GM21723 (cell line): ENCODE data around the gene CYP2C18.
A peak's percentile ranks its signal among the peaks of the same experiment; 100 is the strongest.
"Not testable (repeated sequence)": the region's sequence is repeated elsewhere in the genome, so short reads cannot be mapped to it uniquely, and the experiment has no call there.

Source experiments
- ATAC-seq: cut with Tn5 transposase; IDR thresholded peaks from one replicate; pipeline ENCODE4 v1.9.1; 2021; ENCODE audit warnings: mild to moderate bottlenecking, moderate library complexity; ENCODE audit not compliant: unreplicated experiment

Gene CYP2C18

DNA sequence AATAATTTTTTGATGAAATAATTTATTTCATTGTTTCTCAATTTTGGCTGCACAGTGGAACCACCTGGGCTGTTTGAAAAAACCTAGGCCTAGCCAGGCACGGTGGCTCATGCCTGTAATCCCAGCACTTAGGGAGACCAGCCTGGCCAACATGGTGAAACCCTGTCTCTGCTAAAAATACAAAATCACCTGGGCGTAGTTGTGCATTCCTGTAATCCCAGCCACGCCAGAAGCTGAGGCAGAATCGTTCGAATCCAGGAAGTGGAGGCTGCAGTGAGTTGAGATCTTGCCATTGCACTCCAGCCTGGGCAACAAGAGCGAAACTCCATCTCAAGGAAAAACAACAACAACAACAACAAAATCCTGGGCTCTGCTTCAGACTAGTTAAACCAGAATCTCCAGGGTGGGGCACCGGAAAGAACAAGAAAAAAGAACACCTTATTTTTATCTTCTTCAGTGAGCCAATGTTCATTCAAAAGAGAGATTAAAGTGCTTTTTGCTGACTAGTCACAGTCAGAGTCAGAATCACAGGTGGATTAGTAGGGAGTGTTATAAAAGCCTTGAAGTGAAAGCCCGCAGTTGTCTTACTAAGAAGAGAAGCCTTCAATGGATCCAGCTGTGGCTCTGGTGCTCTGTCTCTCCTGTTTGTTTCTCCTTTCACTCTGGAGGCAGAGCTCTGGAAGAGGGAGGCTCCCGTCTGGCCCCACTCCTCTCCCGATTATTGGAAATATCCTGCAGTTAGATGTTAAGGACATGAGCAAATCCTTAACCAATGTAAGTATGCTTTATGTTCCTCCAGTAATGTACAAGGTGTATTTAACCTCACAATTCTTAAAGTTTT lies at the start of gene CYP2C18:
Gene CYP2C18 (plus strand): TSS at position 516 of the 841 bp plus-strand sequence. CDS start 91 bp downstream, at position 607.
- ATAC-seq, result no peak

DNA sequence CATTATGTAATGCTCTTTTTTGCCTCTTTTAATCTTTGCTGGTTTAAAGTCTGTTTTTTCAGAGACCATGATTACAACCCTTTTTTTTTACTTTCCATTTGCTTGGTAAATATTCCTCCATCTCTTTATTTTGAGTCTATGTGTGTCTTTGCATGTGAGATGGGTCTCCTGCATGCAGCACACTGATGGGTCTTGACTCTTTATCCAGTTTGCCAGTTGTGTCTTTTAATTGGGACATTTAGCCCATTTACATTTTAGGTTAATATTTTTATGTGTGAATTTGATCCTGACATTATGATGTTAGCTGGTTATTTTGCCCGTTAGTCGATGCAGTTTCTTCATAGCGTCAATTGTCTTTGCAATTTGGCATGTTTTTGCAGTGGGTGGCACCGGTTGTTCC lies 45.4 kb upstream of the CYP2C18 start:
- ATAC-seq, result not testable (repeated sequence)

GRCh38 chr10:94639902-94640301 lies 43.6 kb upstream of the CYP2C18 start:
- ATAC-seq, result no peak

- no peak for ATAC-seq
Measured at GRCh38 chr10:94640562-94640961, 43.0 kb upstream of the CYP2C18 start.

GRCh38 chr10:94641480-94641879 lies 42.0 kb upstream of the CYP2C18 start:
- no peak for ATAC-seq

- ATAC-seq, result no peak
Measured at GRCh38 chr10:94644352-94644751, 39.2 kb upstream of the CYP2C18 start.

- peak; percentile 74 for ATAC-seq
Measured at GRCh38 chr10:94645285-94645684, 38.2 kb upstream of the CYP2C18 start.

DNA sequence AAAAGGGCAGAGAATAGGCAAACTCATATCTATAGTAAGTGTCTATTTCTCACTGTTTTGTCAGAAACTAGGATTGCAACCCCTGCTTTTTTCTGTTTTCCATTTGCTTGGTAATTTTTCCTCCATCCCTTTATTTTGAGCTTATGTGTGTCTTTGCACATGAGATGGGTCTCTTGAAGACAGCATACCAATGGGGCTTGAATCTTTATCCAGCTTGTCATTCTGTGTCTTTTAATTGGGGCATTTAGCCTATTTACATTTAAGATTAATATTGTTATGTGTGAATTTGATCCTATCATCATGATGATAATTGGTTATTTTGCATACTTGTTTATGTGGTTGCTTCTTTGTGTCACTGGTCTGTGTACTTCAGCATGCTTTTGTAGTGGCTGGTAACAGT lies 28.3 kb upstream of the CYP2C18 start:
- not testable (repeated sequence) for ATAC-seq

DNA sequence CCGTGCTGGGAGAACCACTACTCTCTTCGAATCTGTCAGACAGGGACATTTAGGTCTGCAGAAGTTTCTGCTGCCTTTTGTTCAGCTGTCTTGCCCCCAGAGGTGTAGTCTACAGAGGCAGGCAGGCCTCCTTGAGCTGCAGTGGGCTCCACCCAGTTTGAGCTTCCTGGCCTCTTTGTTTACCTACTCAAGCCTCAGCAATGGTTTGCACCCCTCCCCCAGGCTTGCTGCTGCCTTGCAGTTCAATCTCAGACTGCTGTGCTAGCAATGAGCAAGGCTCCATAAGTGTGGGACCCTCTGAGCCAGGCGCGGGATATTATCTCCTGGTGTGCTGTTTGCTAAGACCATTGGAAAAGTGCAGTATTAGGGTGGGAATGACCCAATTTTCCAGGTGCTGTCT lies 20.5 kb upstream of the CYP2C18 start:
- ATAC-seq, result not testable (repeated sequence)

DNA sequence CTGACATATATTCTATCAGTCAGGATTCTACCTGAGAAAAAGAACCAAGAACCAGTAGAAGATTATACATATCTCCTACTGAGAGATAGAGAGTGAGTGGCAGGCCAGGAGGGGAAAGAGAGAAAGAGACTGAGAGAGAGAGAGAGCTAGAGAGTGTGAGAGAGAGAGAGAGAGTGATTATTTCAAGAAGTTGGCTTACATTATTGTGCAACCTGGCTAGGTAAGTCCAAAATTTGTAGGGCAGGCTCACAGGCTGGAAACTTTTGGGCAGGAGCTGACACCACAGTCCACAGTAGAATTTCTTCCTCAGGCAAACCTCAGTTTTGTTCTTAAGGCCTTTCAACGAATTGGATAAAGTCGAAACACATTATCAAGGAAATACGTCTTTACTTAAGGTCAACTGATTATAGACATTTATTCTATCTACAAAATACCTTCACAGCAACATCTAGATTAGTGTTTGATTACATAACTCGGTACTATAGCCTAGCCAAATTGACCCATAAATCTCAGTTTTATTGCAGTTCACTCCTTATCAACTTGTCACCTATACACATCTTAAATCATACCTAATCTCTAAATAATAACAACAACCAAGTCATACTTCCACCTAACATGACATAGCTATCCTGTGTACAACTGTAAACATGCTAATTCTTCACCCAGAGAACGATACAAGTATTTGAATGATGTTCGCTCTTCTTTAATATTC lies 17.0 kb upstream of the CYP2C18 start:
- ATAC-seq, result no peak

DNA sequence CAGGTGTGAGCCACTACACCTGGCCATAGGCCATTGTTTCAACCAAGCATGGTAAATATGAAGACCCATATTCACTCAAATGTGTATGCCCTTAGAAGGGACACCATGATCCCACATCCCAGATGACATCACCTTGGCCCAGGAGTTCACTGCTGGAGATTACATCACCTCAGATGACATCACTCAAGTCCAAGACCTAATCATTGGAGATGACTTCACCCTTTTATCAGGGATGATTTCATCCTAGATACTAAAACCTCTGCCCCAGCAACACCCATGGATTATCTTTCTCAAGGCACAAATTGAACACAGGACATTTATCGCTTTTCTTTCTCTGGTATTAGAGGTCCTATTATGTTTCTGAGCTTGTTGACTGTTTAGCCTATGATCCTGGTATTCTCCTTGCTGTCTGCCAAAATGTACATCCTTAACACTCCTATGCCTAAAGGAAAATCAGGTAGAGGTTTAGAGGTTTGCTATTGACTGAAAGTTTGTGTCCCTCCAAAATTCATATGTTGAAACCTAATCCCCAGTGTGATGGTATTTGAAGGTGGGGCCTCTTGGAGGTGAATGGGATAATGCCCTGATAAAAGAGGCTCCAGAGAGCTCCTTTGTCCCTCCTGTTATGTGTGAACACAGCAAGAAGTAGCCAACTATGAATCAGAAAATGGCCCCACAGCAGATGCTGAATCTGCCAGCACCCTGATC lies 9.8 kb upstream of the CYP2C18 start:
- ATAC-seq, result no peak

DNA sequence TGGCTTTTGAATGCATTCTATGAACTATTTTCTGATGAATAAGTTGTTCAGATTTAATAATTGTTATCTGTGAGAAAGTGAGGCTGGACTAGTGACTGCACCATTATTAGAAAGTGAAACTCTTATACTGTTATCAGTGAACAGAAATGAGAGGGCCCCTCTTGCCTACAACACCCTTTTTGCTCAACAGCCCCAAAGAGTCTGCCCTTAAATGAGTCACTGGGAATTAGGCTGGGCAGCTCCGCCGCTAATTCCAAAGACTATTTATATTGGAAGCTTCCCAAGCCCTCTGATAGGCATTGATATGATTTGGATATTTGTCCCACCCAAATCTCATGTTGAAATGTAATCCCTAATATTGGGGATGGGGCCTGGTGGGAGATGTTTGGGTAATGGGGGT lies 7.0 kb upstream of the CYP2C18 start:
- ATAC-seq, result no peak

DNA sequence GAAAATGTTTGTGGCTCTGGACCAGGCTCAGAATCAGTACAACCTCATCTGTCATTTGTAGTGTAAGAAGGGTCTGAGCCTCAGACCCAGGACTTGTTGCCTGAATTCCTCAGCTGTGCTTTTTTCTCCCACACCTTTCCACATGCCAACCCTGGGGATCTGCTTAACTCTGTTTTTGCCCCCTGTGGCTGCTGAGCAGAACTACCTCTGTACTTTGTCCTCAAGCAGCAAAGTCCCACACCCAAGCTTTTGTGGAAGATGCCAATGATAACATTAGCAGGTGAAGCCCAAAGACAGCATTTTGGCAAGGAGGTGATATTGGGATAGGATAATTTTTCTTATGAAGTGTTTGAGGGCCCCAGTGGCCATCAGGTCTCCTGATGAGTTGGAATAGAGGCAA lies 5.8 kb upstream of the CYP2C18 start:
- ATAC-seq, result no peak

GRCh38 chr10:94678475-94678874 lies 5.1 kb upstream of the CYP2C18 start:
- no peak for ATAC-seq

- ATAC-seq, result no peak
Measured at GRCh38 chr10:94680544-94680943, 3.0 kb upstream of the CYP2C18 start.

GRCh38 chr10:94682636-94683035 lies 893 bp upstream of the CYP2C18 start:
- ATAC-seq, result not testable (repeated sequence)

DNA sequence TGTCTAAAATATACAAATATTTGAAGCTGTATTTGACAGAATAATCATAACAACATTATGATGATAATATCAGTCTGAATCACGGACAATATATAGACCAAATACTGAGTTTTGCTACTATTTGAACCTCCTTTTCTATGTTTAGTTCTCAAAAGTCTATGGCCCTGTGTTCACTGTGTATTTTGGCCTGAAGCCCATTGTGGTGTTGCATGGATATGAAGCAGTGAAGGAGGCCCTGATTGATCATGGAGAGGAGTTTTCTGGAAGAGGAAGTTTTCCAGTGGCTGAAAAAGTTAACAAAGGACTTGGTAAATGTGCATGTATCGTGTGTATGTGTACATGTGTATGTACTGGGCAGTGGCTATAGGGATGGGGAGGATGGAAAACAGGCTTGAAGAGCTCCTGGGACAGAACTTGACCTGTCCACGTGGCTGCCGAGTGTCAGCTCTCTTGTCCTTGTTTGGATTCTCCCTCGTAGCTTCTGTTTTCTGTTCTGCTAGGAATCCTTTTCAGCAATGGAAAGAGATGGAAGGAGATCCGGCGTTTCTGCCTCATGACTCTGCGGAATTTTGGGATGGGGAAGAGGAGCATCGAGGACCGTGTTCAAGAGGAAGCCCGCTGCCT lies 4.2 kb downstream of the CYP2C18 start:
- no peak for ATAC-seq

GRCh38 chr10:94706089-94706488 lies 22.6 kb downstream of the CYP2C18 start:
- ATAC-seq, result no peak

GRCh38 chr10:94710578-94710977 lies 27.0 kb downstream of the CYP2C18 start:
- ATAC-seq, result no peak

GRCh38 chr10:94725871-94726270 lies 42.3 kb downstream of the CYP2C18 start:
- ATAC-seq, result no peak

- no peak for ATAC-seq
Measured at GRCh38 chr10:94735197-94735596, 51.7 kb downstream of the CYP2C18 start.
